HepG2 (cell line): Measurements from ENCODE around the gene NFE2L3.

Source experiments
- EP300 ChIP-seq, 3 experiments: sonication (generic) in 1 of 3; formaldehyde crosslinking in 1 of 3; IDR thresholded peaks; 2 replicates each; pipeline versions ENCODE4 v1.5.1 to v1.6.1; 2011 to 2020; ENCODE audit warnings: low read depth in 2 of 3, low read length in 2 of 3, borderline replicate concordance in 1 of 3, improper control_type of control experiment in 1 of 3, mild to moderate bottlenecking in 1 of 3, missing genetic modification reagents in 1 of 3, moderate library complexity in 1 of 3
- NR1H2 ChIP-seq: sonication (generic); formaldehyde crosslinking; IDR thresholded peaks from 2 replicates; pipeline ENCODE4 v1.8.1; 2022; ENCODE audit warnings: low read depth, missing genetic modification reagents, borderline replicate concordance
- TF ChIP-seq, protein P1 (sequence below): sonication (generic); formaldehyde crosslinking; IDR thresholded peaks from 2 replicates; pipeline ENCODE4 v1.8.1; 2023; ENCODE audit warnings: mild to moderate bottlenecking, missing genetic modification reagents
- TF ChIP-seq, protein P2 (sequence below): sonication (generic); formaldehyde crosslinking; conservative IDR thresholded peaks from 2 replicates; pipeline ENCODE4 v1.4.0; 2020; ENCODE audit warnings: missing genetic modification reagents
- TF ChIP-seq, protein P3 (sequence below): sonication (generic); formaldehyde crosslinking; IDR thresholded peaks from 2 replicates; pipeline ENCODE4 v1.8.1; 2023; ENCODE audit warnings: missing genetic modification reagents, mild to moderate bottlenecking, borderline replicate concordance
- TF ChIP-seq, protein P4 (sequence below): sonication (generic); formaldehyde crosslinking; IDR thresholded peaks from 2 replicates; pipeline ENCODE4 v1.5.0; 2020; ENCODE audit warnings: mild to moderate bottlenecking, missing genetic modification reagents, moderate library complexity

DNA sequence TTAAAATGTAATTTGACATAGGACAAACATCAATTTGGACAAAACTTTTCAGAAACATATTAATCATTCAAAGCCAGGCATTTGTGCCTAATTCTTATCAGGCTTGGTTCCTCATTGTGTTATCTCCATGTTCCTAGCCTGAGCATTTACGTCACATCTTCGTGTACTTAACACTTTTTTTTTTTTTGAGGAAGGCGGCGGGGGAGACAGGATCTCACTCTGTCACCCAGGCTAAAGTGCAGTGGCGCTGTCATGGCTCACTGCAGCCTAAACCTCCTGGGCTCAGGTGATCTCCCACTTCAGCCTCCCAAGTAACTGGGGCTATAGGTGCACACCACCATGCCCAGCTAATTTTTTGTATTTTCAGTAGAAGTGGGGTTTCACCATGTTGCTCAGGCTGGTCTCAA is 28.8 kb downstream of the NFE2L3 start:
- TF ChIP-seq, protein P1, sequence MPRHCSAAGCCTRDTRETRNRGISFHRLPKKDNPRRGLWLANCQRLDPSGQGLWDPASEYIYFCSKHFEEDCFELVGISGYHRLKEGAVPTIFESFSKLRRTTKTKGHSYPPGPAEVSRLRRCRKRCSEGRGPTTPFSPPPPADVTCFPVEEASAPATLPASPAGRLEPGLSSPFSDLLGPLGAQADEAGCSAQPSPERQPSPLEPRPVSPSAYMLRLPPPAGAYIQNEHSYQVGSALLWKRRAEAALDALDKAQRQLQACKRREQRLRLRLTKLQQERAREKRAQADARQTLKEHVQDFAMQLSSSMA, result no peak
- TF ChIP-seq, protein P2, sequence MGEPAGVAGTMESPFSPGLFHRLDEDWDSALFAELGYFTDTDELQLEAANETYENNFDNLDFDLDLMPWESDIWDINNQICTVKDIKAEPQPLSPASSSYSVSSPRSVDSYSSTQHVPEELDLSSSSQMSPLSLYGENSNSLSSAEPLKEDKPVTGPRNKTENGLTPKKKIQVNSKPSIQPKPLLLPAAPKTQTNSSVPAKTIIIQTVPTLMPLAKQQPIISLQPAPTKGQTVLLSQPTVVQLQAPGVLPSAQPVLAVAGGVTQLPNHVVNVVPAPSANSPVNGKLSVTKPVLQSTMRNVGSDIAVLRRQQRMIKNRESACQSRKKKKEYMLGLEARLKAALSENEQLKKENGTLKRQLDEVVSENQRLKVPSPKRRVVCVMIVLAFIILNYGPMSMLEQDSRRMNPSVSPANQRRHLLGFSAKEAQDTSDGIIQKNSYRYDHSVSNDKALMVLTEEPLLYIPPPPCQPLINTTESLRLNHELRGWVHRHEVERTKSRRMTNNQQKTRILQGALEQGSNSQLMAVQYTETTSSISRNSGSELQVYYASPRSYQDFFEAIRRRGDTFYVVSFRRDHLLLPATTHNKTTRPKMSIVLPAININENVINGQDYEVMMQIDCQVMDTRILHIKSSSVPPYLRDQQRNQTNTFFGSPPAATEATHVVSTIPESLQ (CRISPR knock-in tag), result no peak
- TF ChIP-seq NR1H2, result no peak
- TF ChIP-seq, protein P3, sequence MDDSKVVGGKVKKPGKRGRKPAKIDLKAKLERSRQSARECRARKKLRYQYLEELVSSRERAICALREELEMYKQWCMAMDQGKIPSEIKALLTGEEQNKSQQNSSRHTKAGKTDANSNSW (CRISPR knock-in tag), result no peak
- TF ChIP-seq, protein P4, sequence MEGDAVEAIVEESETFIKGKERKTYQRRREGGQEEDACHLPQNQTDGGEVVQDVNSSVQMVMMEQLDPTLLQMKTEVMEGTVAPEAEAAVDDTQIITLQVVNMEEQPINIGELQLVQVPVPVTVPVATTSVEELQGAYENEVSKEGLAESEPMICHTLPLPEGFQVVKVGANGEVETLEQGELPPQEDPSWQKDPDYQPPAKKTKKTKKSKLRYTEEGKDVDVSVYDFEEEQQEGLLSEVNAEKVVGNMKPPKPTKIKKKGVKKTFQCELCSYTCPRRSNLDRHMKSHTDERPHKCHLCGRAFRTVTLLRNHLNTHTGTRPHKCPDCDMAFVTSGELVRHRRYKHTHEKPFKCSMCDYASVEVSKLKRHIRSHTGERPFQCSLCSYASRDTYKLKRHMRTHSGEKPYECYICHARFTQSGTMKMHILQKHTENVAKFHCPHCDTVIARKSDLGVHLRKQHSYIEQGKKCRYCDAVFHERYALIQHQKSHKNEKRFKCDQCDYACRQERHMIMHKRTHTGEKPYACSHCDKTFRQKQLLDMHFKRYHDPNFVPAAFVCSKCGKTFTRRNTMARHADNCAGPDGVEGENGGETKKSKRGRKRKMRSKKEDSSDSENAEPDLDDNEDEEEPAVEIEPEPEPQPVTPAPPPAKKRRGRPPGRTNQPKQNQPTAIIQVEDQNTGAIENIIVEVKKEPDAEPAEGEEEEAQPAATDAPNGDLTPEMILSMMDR (CRISPR knock-in tag), result no peak
- TF ChIP-seq EP300 (IDR thresholded peaks at IDR 0.05; ENCODE audit: low read depth in 2 of 2, low read length in 2 of 2), result no peak
- no peak for TF ChIP-seq EP300 (CRISPR knock-in tag; IDR thresholded peaks at IDR 0.05; ENCODE audit: borderline replicate concordance)
